22Rv1 (cell line): ENCODE results near the gene HCFC1R1.
A peak's percentile ranks its signal among the peaks of the same experiment; 100 is the strongest.

Experiments used
- CTCF ChIP-seq: fragments of 450-650 bp; IDR thresholded peaks from 2 replicates; pipeline ENCODE4 v1.5.1; 2017; ENCODE audit warnings: mild to moderate bottlenecking
- ZFX ChIP-seq: fragments of 450-650 bp; IDR thresholded peaks from 2 replicates; pipeline ENCODE4 v1.6.1; 2017; ENCODE audit warnings: antibody characterized with exemption, borderline replicate concordance

- TF ChIP-seq CTCF (peak; percentile 97), ZFX (no peak)
These were observed 40.0 kb downstream of the HCFC1R1 start for GRCh38 chr16:2983706-2984136.
